Measurements from ENCODE around the gene SERGEF.

SERGEF gene

DNA sequence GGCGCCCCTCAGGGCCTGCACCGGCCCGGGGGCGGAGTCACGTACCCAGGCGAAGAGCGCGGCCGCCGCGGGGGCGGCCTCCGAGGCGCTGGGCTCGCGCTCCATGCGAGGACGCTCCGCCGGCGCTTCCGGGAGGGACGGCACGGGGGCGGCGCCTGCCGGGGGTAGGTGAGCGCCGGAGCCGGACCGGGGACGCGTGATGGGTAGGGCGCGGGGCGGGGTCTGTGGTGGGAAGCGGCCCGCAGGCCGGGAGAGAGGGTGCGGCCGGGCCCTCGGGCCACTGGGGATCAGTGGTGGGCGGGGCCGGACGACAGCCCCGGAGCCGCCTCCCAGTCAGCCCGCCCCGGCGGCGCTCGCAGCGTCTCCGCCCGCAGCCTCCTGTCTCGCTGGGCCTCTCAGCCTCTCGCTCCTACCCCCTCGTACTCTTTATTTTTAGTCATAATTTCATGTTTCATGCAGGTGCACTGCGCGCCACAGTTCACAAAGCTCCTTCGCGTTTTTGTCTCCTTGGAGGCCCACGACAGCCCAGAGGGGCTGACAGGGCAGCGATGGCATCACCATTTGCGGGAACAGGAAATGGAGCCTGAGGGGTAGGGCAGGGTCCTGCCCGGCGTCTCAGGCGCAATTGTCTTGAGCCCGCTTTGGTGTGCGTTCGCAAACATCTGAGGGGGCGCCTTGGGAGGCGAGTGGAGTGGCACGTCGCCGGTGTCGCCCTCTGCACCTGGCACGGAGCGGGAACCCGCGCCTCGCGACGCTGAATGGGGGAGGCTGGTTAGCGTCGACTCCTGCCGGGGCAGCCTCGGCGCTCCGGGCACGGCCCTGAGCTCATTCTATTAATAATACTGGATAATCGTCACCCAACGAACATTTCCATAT is at the start of gene SERGEF:
SERGEF (minus strand) TSS at position 142 of the 876 bp plus-strand sequence; CDS start at position 105, 37 bp downstream.
- peak; percentile 93 for DNase-seq (ENCODE audit: low read depth)

DNA sequence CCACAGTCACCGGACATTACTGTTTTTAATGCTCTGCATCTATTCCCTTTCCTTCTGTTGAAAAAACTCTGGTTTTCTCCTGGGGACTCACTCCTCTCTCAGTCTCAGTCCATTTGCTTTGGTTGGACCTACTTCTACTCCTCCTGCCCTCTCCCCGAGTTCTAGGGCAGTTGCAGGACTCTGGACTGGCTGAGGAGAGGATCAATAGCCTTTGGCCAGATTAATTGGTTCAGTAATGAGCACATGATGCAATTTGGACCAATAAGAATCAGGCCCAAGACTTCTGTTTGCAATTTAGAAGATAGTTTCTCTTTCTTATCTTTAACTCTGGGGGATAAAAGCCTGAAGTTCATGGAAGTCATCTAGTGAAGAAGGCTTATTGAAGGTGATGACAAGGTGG is 48.5 kb upstream of the SERGEF start:
- no peak for DNase-seq (ENCODE audit: low read depth)

DNA sequence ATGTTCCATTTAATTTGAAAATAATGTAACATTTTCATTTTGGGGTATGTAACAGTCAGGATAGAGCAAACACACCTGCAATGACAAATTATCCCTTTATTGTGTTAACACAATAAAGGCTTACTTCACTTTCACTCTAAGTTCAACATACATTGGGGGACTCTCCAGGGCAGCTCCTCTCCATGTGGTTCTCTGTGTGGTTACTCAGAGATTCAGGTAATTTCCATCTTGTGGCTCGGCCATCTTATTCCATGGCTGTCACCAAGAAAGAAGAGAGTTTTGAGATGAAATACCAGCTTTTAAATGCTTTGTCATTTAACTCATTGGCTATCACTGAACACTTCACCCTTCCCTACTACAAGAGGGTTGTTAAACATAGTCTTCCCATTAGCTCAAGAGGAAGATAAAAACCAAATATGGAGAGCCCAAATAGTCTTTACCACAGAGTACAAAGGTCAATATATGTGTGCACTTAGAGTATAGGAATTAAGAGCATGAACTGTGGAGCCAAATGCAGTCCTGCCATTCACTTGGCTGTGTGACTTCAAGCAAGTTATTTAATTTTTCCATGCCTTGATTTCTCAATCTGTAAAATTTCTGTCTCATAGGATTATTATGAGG is 43.8 kb upstream of the SERGEF start:
- no peak for DNase-seq (ENCODE audit: low read depth)

DNA sequence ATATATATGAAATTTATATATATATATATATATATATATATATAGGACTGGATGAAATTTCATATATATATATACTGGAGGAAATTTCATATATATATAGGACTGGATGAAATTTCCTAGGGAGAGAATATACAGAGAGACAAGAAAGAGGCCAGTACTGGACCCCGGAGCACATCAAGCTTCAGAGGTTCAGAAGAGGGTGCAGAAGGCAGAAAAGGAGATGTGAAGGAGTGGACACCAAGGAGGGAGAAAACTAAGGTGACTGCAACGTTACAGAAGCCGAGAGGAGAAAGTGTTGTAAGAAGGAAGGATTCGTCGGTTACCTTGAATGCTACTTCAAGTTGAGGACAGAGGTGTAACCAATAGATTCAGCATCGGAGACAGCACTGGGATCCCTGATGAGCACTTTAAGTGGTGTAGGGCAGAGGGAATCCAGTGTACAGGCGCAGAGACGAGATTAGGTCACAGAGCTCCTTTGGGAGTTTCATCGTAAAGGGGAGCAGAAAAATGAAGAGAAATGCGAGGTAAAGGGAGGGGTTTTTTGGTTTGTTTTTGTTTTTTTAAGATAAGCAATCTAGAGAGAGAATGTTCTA is 41.8 kb upstream of the SERGEF start:
- no peak for DNase-seq (ENCODE audit: low read depth)

DNA sequence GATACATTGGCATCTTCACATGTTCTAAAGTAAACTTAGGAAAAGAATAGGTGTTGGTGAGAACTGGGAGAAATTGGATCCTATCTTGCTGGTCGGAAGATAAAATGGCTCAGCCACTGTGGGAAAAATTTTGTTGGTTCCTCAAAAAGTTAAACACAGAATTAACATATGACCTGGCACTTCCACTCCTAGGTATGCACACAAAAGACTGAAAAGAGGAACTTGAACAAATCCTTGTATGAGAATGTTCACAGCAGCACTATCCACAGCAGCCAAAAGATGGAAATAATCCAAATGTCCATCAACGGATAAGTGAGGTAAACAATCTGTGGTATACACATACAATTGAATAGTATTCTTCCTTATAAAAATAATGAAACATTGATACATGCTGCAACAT is 38.0 kb upstream of the SERGEF start:
- DNase-seq (ENCODE audit: low read depth): no peak

DNA sequence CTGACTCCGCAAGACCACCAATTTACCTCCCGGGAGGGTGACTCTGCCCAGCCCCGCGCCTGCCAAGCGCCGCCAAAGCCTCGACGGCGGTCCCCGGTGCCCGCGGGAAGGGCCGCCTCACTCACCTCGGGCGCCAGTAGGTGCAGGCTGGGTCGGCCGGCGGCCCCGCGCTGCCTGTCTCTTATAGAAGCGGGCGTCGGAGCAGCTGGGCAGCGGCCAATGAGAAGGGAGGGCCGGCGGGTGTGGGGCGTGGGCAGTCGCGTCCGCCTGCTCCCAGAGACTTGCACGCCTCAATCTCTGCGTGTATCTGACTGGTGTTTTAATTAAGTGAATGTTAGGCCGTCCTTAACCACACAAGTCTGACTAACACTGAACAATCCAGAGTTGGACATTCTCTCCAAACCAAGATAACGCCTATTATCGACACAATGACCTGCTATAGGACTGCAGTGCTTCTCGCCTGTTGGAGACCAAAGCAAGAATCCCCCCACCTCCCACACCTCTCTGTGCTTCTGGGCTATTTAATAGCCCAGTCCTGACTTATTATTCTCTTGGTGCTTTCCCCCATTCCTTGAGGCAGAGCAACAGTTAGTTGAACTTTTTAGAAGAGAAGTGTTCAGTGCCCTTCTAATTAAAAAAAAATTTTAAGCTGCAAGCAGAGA is 33.4 kb upstream of the SERGEF start, which contains the start of gene TPH1:
TPH1 (minus strand) TSS at position 154 of the 662 bp plus-strand sequence. CDS start 5,507 bp downstream, outside the sequence.
- DNase-seq (ENCODE audit: low read depth): no peak

DNA sequence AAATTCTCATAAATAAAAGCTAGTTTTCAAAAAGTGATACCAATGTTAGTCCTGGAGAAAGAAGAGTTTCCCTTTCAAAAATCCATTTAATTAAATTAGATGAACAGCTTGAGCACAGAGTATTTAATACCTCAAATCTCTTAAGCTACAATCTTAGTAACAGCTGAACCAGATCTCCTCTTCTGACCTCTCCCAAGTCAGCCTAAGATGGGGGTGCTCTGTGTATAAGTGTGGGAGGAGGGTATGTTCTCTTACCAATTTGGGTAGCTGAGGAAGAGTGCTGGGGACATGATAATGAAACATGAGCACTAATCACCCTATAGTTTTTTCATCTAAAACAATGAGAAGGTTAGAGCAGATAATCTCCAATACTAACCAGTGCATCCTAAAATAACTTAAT is 23.6 kb upstream of the SERGEF start:
- DNase-seq (ENCODE audit: low read depth): no peak

DNA sequence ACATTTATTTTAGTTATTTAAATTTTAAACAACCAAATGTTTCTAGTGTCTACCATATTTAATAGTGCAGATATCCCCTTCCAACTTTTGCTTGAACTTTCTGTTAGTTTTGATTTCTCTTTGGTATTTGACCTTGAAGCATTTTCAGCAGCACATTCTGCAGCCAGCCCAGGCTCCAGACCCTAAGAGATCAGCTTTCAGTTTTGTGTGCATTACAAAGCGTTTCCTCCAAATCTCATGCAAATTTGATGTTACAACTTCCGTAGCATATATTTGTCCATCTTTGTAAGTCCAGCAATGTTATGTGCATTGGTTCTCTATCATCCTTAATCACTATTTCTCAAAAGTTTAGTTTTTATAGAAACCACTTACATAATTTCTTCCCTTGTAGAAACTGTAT is 14.6 kb upstream of the SERGEF start:
- DNase-seq (ENCODE audit: low read depth): no peak

DNA sequence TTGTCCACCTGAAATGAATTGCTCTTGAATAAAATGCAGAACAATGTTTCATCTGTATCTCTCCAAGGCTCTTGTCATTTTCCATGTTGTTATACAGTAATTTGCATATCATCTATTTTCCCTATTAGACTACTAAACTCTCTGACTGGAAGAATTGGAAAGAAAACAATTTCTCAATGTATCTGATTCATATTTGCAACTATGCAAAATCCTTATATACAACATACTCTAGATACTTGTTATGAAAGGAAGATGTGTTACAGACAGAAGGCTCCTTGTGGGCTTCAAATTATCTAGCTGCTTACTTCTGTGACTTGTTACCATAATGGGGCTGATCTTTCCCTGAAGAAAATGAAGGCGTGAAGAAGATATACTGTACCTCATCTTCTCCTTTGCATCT is 9.6 kb upstream of the SERGEF start:
- no peak for DNase-seq (ENCODE audit: low read depth)

DNA sequence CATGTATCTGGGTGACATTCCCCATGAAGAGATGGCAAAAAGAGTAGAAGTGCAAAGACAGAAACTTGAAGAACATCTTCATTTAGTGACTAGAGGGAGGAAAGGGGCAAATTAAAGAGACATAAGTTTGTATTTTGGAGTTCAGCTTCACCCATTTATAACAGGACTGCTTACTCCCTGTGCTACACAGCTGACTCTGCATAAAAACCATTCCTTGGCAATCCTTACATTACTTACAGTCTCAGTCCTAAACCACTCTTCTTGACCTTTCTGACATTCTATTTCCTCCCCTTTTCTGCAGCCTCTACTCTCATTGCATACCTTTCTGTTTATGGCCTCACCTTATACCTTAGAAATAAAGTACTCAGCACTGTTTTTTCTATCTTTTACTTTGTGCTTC is 6.8 kb upstream of the SERGEF start:
- DNase-seq (ENCODE audit: low read depth): no peak

DNA sequence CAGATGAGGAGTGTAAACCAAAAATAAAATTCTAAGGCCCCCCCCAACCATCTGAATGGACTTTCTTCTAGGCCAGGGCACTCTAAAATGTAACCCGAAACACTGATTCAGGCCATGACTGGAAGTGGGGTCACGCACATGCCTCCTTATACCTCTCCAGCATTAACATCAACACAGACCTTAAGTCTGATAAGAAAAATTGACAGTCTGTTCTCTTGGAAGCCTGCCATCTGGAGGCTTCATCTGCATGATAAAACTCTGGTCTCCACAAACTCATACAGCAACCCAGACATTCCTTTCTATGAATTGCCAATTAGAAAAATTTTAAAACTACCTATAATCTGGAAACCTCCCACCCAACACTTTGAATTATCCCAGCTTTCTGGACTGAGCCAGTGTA is 3.9 kb upstream of the SERGEF start:
- no peak for DNase-seq (ENCODE audit: low read depth)

DNA sequence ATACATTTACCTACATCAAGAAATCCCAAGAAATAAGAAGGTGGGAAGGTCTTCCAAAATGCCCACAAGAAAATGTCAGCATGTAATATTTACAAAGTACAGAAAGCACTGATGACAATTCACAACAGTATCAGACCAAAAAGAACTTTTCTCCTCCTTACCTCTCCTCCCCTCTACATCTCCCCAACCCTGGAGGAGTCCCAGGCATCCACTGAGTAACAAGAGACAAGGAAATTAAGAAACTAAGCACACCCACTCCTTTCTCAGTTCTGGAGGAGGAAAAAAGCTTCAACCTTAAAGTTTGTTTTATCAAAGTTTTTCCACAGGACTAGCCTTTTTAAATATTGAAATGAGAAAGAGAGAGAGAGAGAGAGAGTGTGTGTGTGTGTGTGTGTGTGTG is 2.0 kb upstream of the SERGEF start:
- DNase-seq (ENCODE audit: low read depth): no peak

DNA sequence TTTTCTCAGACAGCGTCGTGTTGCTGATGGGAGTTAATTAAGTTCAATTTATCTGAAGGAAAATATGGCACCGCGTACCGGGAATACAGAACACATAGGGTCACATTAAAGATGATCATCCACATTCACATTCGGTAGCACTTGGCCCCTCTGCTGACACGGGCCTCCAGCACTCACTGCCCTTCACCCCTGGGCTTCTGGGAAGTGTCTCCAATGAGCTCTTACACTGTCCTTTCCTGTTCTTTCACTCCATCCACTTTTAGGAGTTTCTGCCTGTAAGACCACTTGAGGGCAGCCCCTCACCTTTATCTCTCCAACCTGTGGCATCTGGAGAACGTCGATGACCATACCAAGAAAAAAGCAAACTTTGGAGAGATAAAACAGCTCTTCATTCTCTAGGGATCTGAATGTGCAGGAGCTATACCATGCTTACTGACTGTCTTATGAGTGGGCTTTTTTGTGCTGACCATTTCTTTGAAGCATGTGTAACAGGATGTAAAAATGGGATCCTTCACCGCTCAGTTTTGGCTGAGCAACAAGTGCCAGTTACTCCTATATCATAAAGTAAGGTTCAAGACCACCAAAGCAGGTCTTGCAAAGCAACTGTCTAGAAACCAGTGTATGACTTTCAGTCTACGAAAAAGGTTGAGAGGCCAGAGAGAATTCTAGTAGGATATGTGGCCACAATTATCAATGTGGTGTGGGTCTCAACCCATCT is 1.1 kb upstream of the SERGEF start:
- no peak for DNase-seq (ENCODE audit: low read depth)

DNA sequence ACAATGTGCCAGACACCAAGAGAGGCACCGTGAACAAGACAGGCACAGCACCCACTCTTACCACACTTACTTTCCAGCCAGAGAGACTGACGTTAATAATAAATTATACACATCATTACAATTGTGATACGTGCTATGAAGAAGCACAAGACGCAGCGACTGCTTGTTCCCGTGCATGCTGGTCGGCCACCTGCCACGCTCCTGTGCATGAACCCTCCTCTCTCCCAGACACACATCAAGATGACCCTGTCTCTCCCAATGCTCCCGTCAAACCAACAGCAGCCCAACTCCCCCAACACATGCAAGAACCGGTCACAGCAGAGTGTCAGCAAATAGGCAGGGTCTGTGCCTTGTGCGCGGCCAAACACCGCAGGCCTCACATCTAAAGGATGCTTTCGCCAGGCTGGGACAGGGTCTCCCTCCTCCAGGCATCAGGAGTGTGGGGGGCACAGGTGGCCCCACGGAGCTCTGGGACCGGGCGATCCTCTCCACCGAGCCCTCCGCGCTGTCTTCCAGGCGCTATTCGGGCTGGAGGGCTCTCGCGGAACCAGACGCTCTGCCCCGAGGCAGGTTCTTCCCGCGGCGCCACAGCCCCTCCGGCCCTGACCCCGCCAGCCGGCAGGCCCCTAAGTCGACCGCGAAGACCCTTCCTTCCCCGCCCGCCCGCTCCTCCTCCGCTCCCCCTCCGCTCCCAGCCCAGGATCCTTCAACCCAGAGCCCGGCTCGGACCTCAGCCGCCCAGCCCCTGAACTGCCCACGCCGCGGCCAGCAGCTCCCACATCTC is 533 bp downstream of the SERGEF start:
- DNase-seq (ENCODE audit: low read depth): no peak

DNA sequence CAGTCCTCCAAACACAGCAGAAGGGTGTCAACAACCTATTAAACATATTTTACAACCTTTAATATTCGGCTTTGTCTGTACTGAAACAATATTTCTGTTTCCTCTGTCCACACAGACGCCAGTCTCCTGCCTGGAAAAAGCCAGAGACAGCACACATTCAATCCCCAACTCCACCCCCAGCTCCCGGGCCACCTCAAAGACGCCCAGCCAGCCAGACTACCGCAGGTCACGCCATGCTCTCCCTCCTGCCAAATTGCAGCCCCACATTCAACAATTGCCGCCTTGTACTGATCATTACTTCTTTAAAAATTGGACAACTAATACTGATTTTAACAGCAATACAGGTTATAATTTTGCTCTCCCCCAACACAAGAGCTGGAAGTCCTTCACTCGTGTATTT is 1.2 kb downstream of the SERGEF start:
- DNase-seq (ENCODE audit: low read depth): no peak

DNA sequence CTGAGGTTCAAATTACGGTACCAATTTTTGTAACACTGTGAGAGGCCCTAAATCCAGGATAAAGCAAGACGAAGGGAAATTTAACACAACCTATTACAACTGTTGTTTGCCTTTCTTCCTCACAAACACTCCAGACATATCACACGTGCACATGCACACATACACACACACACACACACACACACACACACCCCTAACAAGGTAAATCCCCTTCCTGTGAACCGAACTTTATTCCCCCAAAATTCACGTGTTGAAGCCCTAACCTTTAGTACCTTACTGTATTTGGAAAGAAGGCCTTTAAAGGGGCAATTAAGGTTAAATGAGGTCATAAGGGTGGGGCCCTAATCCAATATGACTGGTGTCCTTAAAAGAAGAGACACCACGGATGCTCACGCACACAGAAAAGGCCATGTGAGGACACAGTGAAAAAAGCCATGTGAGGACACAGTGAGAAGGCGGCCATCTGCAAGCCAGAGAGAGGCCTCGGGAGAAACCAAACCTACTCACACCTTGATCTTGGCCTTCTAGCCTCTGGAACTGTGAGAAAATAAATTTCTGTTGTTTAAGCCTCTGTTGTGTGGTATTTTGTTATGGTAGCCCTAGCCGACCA is 1.8 kb downstream of the SERGEF start:
- DNase-seq (ENCODE audit: low read depth): no peak

DNA sequence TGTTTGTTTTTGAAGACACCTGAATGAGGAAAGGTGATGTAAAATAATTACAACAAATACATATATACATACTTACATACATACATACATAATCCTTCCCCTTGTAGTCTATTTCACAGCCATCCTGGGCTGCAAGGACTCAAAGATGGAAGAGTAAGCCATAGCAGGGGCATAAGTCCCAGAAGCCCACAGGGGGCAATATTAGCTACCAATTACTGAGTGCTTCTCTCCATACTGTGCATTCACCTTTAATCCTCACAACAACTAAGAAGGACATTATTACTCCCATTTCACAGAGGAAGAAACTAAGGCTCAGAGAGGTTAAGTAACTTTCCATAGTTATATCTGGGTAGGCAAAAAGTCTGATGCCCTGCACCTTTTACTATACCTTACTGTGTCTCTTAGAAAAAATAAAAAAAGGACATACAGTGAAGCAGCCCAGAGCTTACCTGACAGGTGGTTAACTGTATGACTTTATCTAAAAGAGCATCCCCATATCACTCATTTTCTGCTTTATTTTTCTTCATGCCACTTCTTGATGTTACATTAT is 2.7 kb downstream of the SERGEF start:
- DNase-seq (ENCODE audit: low read depth): no peak

DNA sequence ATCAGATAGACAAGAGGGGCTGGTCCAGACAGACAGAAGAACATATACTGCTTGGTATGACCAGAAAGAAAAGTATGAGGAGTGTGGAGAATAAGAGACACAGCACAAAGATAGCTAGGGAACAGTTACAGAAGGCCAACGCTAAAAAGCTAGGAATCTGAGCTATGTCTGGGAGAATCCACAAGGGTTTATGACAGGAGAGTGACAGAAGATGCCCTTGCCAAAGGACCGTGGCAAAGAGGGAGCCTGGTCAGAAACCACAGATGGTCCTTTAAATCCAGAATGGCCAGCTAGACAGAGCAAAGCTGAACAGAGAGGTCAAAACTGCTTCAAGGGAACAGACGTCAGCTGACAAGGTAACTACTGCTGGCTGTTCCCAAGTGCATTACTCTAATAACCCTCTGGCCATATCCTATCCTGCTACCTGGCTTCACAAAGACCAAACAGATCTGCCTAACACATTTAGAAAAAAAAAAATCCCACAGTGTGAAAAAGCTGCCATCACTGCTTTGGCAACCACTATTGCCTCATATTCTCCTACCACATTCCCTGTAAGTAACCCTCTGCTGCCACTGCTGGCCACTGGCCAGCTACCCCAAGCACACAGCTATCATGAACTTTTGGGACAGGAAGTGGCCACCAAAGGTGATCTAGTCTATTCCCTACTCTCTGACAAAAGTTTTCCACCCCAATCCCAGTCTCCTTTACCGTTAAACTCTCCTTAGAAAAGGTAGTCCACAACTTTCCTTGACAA is 7.3 kb downstream of the SERGEF start:
- DNase-seq (ENCODE audit: low read depth): no peak

DNA sequence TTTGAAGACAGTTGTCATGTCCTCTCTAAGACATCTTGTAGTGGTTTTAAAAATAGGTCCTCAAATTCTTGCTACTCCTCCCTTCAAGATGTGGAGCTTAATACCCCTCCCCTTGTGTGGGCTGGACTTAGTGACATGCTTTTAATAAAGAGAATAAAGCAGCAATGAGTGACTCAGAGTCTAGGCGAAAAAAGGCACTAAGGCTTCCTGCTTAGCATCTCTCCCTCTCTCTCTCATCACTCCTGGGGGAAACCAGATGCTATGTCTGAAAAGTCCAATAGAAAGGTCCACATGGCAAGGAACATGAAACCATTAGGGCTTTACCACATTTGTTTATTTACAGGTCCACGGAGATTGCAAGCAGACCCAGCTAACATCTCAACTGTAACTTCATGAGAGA is 11.7 kb downstream of the SERGEF start:
- DNase-seq (ENCODE audit: low read depth): no peak

DNA sequence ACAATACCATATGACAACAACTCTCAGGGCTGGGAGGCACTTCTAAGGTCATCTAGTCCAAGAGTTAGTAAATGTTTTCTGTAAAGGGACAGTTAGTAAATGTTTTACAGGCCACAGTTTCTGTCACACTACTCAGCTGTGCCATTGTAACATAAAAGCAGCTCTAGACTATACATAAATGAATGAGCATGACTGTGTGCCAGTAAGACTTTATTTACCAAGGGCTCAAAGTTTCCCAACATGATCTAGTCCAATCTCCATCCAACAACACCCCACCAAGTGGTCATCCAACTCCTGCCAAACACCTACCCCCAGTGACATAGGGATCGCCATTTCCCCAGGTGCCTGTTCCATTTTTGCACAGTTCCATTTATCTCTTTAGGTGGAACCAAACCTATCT is 12.1 kb downstream of the SERGEF start:
- DNase-seq (ENCODE audit: low read depth): no peak

Data from activated T-helper 1 cell treated with Interleukin-2 at 50 U/mL for 16 hours (primary cell).